IMR-90 (cell line): Measurements from ENCODE around the gene PDLIM5. TPM values are rescaled to one million over a fixed set of nuclear protein-coding genes. Genes with fewer than 3 reads are reported as not detected.
A peak's percentile ranks its signal among the peaks of the same experiment; 100 is the strongest.

Experiments
- ATAC-seq: fragments of 200-7000 bp; cut with Tn5 transposase; 2 replicates; pipeline ENCODE4 v1.9.1; 2020; ENCODE audit warnings: low read depth, mild to moderate bottlenecking, moderate library complexity
- BruUV-seq: library from RNA; stranded (reverse); fragments of 400-500 nt; replicated peaks from 2 replicates; lab custom pipeline; 2021; lab: Mats Ljungman, UMichigan
- CTCF ChIA-PET: fragments of 300-600 bp; formaldehyde crosslinking; extraction: SDS; loops from one replicate; lab custom pipeline; 2021; ENCODE audit warnings: antibody characterized with exemption; lab: Yijun Ruan, JAX
- POLR2A ChIA-PET: fragments of 300-600 bp; sonication (Branson Sonifier 250); formaldehyde crosslinking; loops from one replicate; lab custom pipeline; 2022; ENCODE audit warnings: antibody characterized with exemption; ENCODE audit not compliant: unreplicated experiment; lab: Charles Lee
- DNase-seq: peaks from one replicate; pipeline ENCODE4 v3.0.0; 2013
- H2AFZ ChIP-seq: replicated peaks from 2 replicates; pipeline ENCODE3; 2013; ENCODE audit warnings: low read length, mild to moderate bottlenecking; ENCODE audit not compliant: poor library complexity
- H2AK5ac ChIP-seq: 2 replicates; pipeline ENCODE4 v1.6.1; 2013; ENCODE audit warnings: low read depth, low read length, inconsistent platforms
- H2AK9ac ChIP-seq: replicated peaks from 2 replicates; pipeline ENCODE3; 2013; ENCODE audit warnings: mild to moderate bottlenecking, low read depth, low read length, moderate library complexity; ENCODE audit not compliant: poor library complexity
- H2BK120ac ChIP-seq: 2 replicates; pipeline ENCODE4 v1.6.1; 2013; ENCODE audit warnings: low read depth, low read length, inconsistent platforms
- H2BK15ac ChIP-seq: 3 replicates; pipeline ENCODE4 v1.6.1; 2013; ENCODE audit warnings: low read depth, low read length, inconsistent platforms
- H2BK20ac ChIP-seq: 2 replicates; pipeline ENCODE4 v1.6.1; 2013; ENCODE audit warnings: low read depth, mild to moderate bottlenecking, inconsistent platforms, low read length, moderate library complexity
- H2BK5ac ChIP-seq: 2 replicates; pipeline ENCODE4 v1.6.1; 2013; ENCODE audit warnings: mild to moderate bottlenecking, low read depth, low read length, inconsistent platforms; ENCODE audit not compliant: poor library complexity, severe bottlenecking
- H3K14ac ChIP-seq: replicated peaks from 2 replicates; pipeline ENCODE4 v1.6.1; 2013; ENCODE audit warnings: low read depth, low read length, inconsistent platforms
- H3K18ac ChIP-seq: 2 replicates; pipeline ENCODE4 v1.6.1; 2013; ENCODE audit warnings: low read depth, low read length, control low read depth
- H3K23ac ChIP-seq: 2 replicates; pipeline ENCODE4 v1.6.1; 2013; ENCODE audit warnings: low read depth, low read length, inconsistent platforms
- H3K27ac ChIP-seq: 2 replicates; pipeline ENCODE4 v1.5.1; 2013; ENCODE audit warnings: mild to moderate bottlenecking, control low read depth, low read length; ENCODE audit not compliant: insufficient read depth
- H3K27me3 ChIP-seq: 2 replicates; pipeline ENCODE4 v1.6.1; 2013; ENCODE audit warnings: low read length; ENCODE audit not compliant: control insufficient read depth, insufficient read depth
- H3K36me3 ChIP-seq: 2 replicates; pipeline ENCODE4 v1.6.1; 2013; ENCODE audit warnings: low read length, mixed read lengths; ENCODE audit not compliant: control insufficient read depth, insufficient read depth
- H3K4ac ChIP-seq: 2 replicates; pipeline ENCODE4 v1.6.1; 2013; ENCODE audit warnings: low read depth, low read length, inconsistent platforms
- H3K4me1 ChIP-seq: 2 replicates; pipeline ENCODE4 v1.6.1; 2013; ENCODE audit warnings: low read length, mixed read lengths; ENCODE audit not compliant: control insufficient read depth, insufficient read depth
- H3K4me2 ChIP-seq: 2 replicates; pipeline ENCODE4 v1.6.1; 2013; ENCODE audit warnings: low read depth, mild to moderate bottlenecking, control low read depth, low read length, moderate library complexity
- H3K4me3 ChIP-seq: 2 replicates; pipeline ENCODE4 v1.5.1; 2013; ENCODE audit warnings: low read depth, mild to moderate bottlenecking, control low read depth, low read length, moderate library complexity; ENCODE audit not compliant: insufficient read depth
- H3K56ac ChIP-seq: 2 replicates; pipeline ENCODE4 v1.6.1; 2013; ENCODE audit warnings: low read length, inconsistent platforms; ENCODE audit not compliant: insufficient read depth; ENCODE audit errors: extremely low read depth
- H3K79me1 ChIP-seq, 2 experiments: 2 replicates each; pipeline ENCODE4 v1.6.1; 2013; ENCODE audit warnings: low read length in 2 of 2, inconsistent platforms in 1 of 2, low read depth in 1 of 2
- H3K9ac ChIP-seq: 2 replicates; pipeline ENCODE4 v1.6.1; 2013; ENCODE audit warnings: low read depth, low read length, control low read depth
- H3K9me1 ChIP-seq: 2 replicates; pipeline ENCODE4 v1.6.1; 2013; ENCODE audit warnings: low read length, inconsistent platforms; ENCODE audit not compliant: insufficient read depth
- H3K9me3 ChIP-seq: 2 replicates; pipeline ENCODE4 v1.6.1; 2013; ENCODE audit warnings: low read length; ENCODE audit not compliant: control insufficient read depth, insufficient read depth
- H4K20me1 ChIP-seq: 2 replicates; pipeline ENCODE4 v1.6.1; 2013; ENCODE audit warnings: low read length, inconsistent platforms; ENCODE audit not compliant: insufficient read depth
- H4K5ac ChIP-seq: 2 replicates; pipeline ENCODE4 v1.6.1; 2013; ENCODE audit warnings: mild to moderate bottlenecking, low read depth, low read length, control low read depth
- H4K8ac ChIP-seq, 2 experiments: 2 replicates each; pipeline ENCODE4 v1.6.1; 2013; ENCODE audit warnings: low read depth in 2 of 2, low read length in 2 of 2, control low read depth in 1 of 2, inconsistent platforms in 1 of 2
- H4K91ac ChIP-seq: 2 replicates; pipeline ENCODE4 v1.6.1; 2013; ENCODE audit warnings: low read depth, low read length, inconsistent platforms; ENCODE audit not compliant: insufficient read depth
- CEBPB ChIP-seq: IDR thresholded peaks from 2 replicates; pipeline ENCODE4 v1.6.1; 2012; ENCODE audit warnings: low read depth, low read length, improper control_type of control experiment
- CHD1 ChIP-seq: IDR thresholded peaks from 2 replicates; pipeline ENCODE4 v1.6.1; 2012; ENCODE audit warnings: low read depth, low read length, improper control_type of control experiment
- CTCF ChIP-seq: conservative IDR thresholded peaks from 2 replicates; pipeline ENCODE4 v1.5.1; 2012; ENCODE audit warnings: mild to moderate bottlenecking, low read depth, low read length, improper control_type of control experiment
- ELK1 ChIP-seq: fragments of 150-350 bp; IDR thresholded peaks from 2 replicates; pipeline ENCODE4 v1.6.1; 2016; ENCODE audit warnings: low read depth, mild to moderate bottlenecking, low read length, moderate library complexity, borderline replicate concordance
- FOS ChIP-seq: fragments of 150-350 bp; IDR thresholded peaks from 2 replicates; pipeline ENCODE4 v1.6.1; 2016; ENCODE audit warnings: low read depth, low read length
- MXI1 ChIP-seq: IDR thresholded peaks from 2 replicates; pipeline ENCODE4 v1.6.1; 2012; ENCODE audit warnings: low read depth, mild to moderate bottlenecking, low read length, moderate library complexity, borderline replicate concordance
- POLR2A ChIP-seq: IDR thresholded peaks from 2 replicates; pipeline ENCODE4 v1.6.1; 2012; ENCODE audit warnings: mild to moderate bottlenecking, low read depth, low read length
- RAD21 ChIP-seq: IDR thresholded peaks from 2 replicates; pipeline ENCODE4 v1.6.1; 2012; ENCODE audit warnings: low read length, improper control_type of control experiment
- RCOR1 ChIP-seq: IDR thresholded peaks from 2 replicates; pipeline ENCODE4 v1.6.1; 2012; ENCODE audit warnings: mild to moderate bottlenecking, low read length, improper control_type of control experiment; ENCODE audit not compliant: insufficient replicate concordance
- WGBS, 2 experiments: methylation state at CpG; one replicate each; pipeline versions ENCODE4 v1.1.5 to v1.1.7; 2013; ENCODE audit warnings: missing lambda C conversion rate in 2 of 2; ENCODE audit not compliant: insufficient read length in 1 of 2; ENCODE audit errors: extremely low coverage in 2 of 2; 5-methylcytosine and 5-hydroxymethylcytosine counted together
- dilution Hi-C: fragments of 300-500 bp; cut with HindIII; formaldehyde crosslinking; loops from one replicate; pipeline ENCODE4 v1.14.3; 2018; ENCODE audit warnings: low sequenced_read_pairs; ENCODE audit not compliant: unreplicated experiment
- in situ Hi-C: fragments of 300-500 bp; cut with MboI; formaldehyde crosslinking; loops from 3 replicates; pipeline ENCODE4 v1.14.3; 2019; ENCODE audit warnings: low sequenced_read_pairs, inconsistent platforms, mixed read lengths
- intact Hi-C: fragments of 100-400 bp; cut with micrococcal nuclease; formaldehyde crosslinking; loops from 2 replicates; pipeline ENCODE4 v1.10.0; 2022
- polyA plus RNA-seq, 3 experiments: library from polyadenylated mRNA; depleted of rRNA; stranded (reverse); fragments of >200 nt; gene quantifications; 2 replicates each; pipeline ENCODE4 v1.2.3, GENCODE V29; 2012; ENCODE audit warnings: low replicate concordance in 1 of 3
- total RNA-seq: library from RNA; depleted of rRNA; stranded (reverse); fragments of >200 nt; gene quantifications from 2 replicates; pipeline ENCODE4 v1.2.3, GENCODE V29; 2012

Gene PDLIM5
- total and polyA plus RNA-seq, 2 of the 4 experiments (the other 2 are of a cell fraction) = 96.5 to 188 TPM

GRCh38 chr4:94576210-94576609 is 124.5 kb downstream of the PDLIM5 start (continued):
- no peak for TF ChIP-seq ELK1

GRCh38 chr4:94577136-94577535 is 125.4 kb downstream of the PDLIM5 start:
- H3K9me1 ChIP-seq = peaks cover 4% of the 10 kb centered on the region; the same call in 1 of the 2 replicates
- H3K27me3 ChIP-seq = no peaks in the 10 kb centered on the region
- ATAC-seq = peak; percentile 57; the same call in 1 of the 2 replicates
- H2BK15ac ChIP-seq = no peak overlapping the region
- in situ Hi-C loops (loop anchor here (25.0 kb wide), 1 partner anchor 765 kb away; no protein-coding TSS in a partner anchor), intact Hi-C loops (loop anchor here (5.0 kb wide), 2 partner anchors 125 to 170 kb away; partner anchors contain the start of gene PDLIM5), dilution Hi-C loops (no loop called here)
- H2BK20ac ChIP-seq = no peak overlapping the region
- no peak overlapping the region for H3K9ac ChIP-seq
- H3K23ac ChIP-seq = peak overlapping the region; percentile 16; the same call in 1 of the 2 replicates
- H4K5ac ChIP-seq = no peak overlapping the region
- CTCF ChIA-PET = no interaction called here
- no peak overlapping the region for H3K4ac ChIP-seq
- H3K79me1 ChIP-seq = peaks cover 22 to 35% of the 10 kb centered on the region in 2 experiments
- H3K56ac ChIP-seq = no peak overlapping the region
- no peak overlapping the region for H3K27ac ChIP-seq
- no peak overlapping the region for H4K8ac ChIP-seq
- POLR2A ChIA-PET = no interaction called here
- H2AFZ ChIP-seq = no peak overlapping the region
- H3K4me2 ChIP-seq = 0 out of 2 replicates have a peak overlapping the region, but pooled peaks have one; percentile 14
- no peaks in the 10 kb centered on the region for H4K20me1 ChIP-seq
- no peak overlapping the region for H2BK120ac ChIP-seq
- peak; percentile 67 for DNase-seq
- H2BK5ac ChIP-seq = no peak overlapping the region
- no peak overlapping the region for H3K14ac ChIP-seq
- WGBS, 2 experiments = no CpG with 5 or more reads among the region's 1 CpG
- peaks cover 17% of the 10 kb centered on the region for H3K4me1 ChIP-seq
- BruUV-seq = no TSS peak
- H4K91ac ChIP-seq = no peak overlapping the region
- H3K9me3 ChIP-seq = no peaks in the 10 kb centered on the region
- no peak overlapping the region for H2AK5ac ChIP-seq
- no peak for TF ChIP-seq FOS
- no peak for TF ChIP-seq RCOR1
- TF ChIP-seq CEBPB = no peak
- TF ChIP-seq MXI1 = no peak
- TF ChIP-seq ELK1 = no peak
- no peak for TF ChIP-seq CHD1
- no peak for TF ChIP-seq CTCF
- TF ChIP-seq RAD21 = no peak
- no peak for TF ChIP-seq POLR2A
- H3K18ac ChIP-seq = no peak overlapping the region
- no peak overlapping the region for H3K4me3 ChIP-seq
- H3K36me3 ChIP-seq = peaks cover 4% of the 10 kb centered on the region
- no peak overlapping the region for H2AK9ac ChIP-seq
